H1 (cell line): ENCODE results near the gene SUGP1. TPM values are rescaled to one million over a fixed set of nuclear protein-coding genes. Genes with fewer than 3 reads are reported as not detected.

Experiments
- CTCF ChIA-PET: fragments of 300-600 bp; sonication (Branson Sonifier 250); formaldehyde crosslinking; loops from one replicate; lab custom pipeline; 2021; ENCODE audit not compliant: partially characterized antibody; lab: Charles Lee
- POLR2A ChIA-PET: fragments of 300-600 bp; sonication (Branson Sonifier 250); formaldehyde crosslinking; loops from one replicate; lab custom pipeline; 2021; ENCODE audit warnings: inconsistent platforms; ENCODE audit not compliant: partially characterized antibody; lab: Charles Lee
- DNase-seq, 2 experiments: peaks; one replicate each; pipeline versions ENCODE4 v3.0.0 to v3.0.0-alpha.2; 2010 to 2022; ENCODE audit warnings: low spot score in 2 of 2, low read depth in 1 of 2, mixed read lengths in 1 of 2
- FAIRE-seq: peaks from 2 replicates; lab custom pipeline; 2011; peaks lifted over from hg19 to GRCh38; lab: Jason Lieb, UNC
- H2AFZ ChIP-seq: 2 replicates; pipeline ENCODE4 v1.8.1; 2012; ENCODE audit warnings: low read length, inconsistent platforms
- H2AK5ac ChIP-seq: 2 replicates; pipeline ENCODE4 v1.6.1; 2013; ENCODE audit warnings: low read depth, low read length
- H2BK120ac ChIP-seq: replicated peaks from 2 replicates; pipeline ENCODE3; 2013; ENCODE audit warnings: low read depth, low read length, inconsistent platforms
- H2BK12ac ChIP-seq: 2 replicates; pipeline ENCODE4 v1.6.1; 2013; ENCODE audit warnings: low read depth, low read length
- H2BK15ac ChIP-seq: 2 replicates; pipeline ENCODE4 v1.6.1; 2013; ENCODE audit warnings: low read length
- H2BK20ac ChIP-seq: 2 replicates; pipeline ENCODE4 v1.6.1; 2013; ENCODE audit warnings: low read length
- H2BK5ac ChIP-seq: 2 replicates; pipeline ENCODE4 v1.6.1; 2013; ENCODE audit warnings: low read depth, low read length
- H3K14ac ChIP-seq: 2 replicates; pipeline ENCODE4 v1.6.1; 2013; ENCODE audit warnings: inconsistent platforms; ENCODE audit not compliant: insufficient read length
- H3K18ac ChIP-seq: 2 replicates; pipeline ENCODE4 v1.6.1; 2013; ENCODE audit warnings: low read length; ENCODE audit errors: extremely low read depth
- H3K23ac ChIP-seq: 2 replicates; pipeline ENCODE4 v1.6.1; 2013; ENCODE audit warnings: inconsistent platforms; ENCODE audit not compliant: insufficient read length
- H3K23me2 ChIP-seq: 2 replicates; pipeline ENCODE4 v1.6.1; 2013; ENCODE audit warnings: low read depth, low read length
- H3K27ac ChIP-seq: 2 replicates; pipeline ENCODE4 v1.6.1; 2011; ENCODE audit warnings: low read depth, low read length, inconsistent platforms
- H3K27me3 ChIP-seq, 4 experiments: replicated peaks in 1 of 4; 1 replicate in 1 of 4; 2 replicates in 3 of 4; pipeline versions ENCODE4 v1.6.1 to v1.8.1; 2011 to 2013; ENCODE audit warnings: low read length in 3 of 4, mild to moderate bottlenecking in 3 of 4, inconsistent platforms in 2 of 4, mixed read lengths in 2 of 4, moderate library complexity in 1 of 4; ENCODE audit not compliant: control insufficient read depth in 3 of 4, insufficient read depth in 3 of 4; ENCODE audit errors: extremely low read depth in 1 of 4
- H3K36me3 ChIP-seq, 4 experiments: 2 replicates each; pipeline versions ENCODE4 v1.6.1 to v1.8.1; 2011 to 2013; ENCODE audit warnings: mild to moderate bottlenecking in 4 of 4, low read length in 3 of 4, moderate library complexity in 2 of 4, control low read depth in 1 of 4, inconsistent platforms in 1 of 4; ENCODE audit not compliant: insufficient read depth in 4 of 4, control insufficient read depth in 2 of 4
- H3K4ac ChIP-seq: replicated peaks from 2 replicates; pipeline ENCODE3; 2013; ENCODE audit warnings: low read length, low read depth, mixed read lengths, inconsistent platforms; ENCODE audit not compliant: insufficient read length
- H3K4me1 ChIP-seq, 4 experiments: replicated peaks in 1 of 4; 1 replicate in 1 of 4; 2 replicates in 3 of 4; pipeline versions ENCODE4 v1.6.1 to v1.8.1; 2011 to 2013; ENCODE audit warnings: low read length in 3 of 4, inconsistent platforms in 2 of 4, mixed read lengths in 1 of 4; ENCODE audit not compliant: insufficient read depth in 4 of 4, control insufficient read depth in 3 of 4
- H3K4me2 ChIP-seq, 2 experiments: 2 replicates each; pipeline versions ENCODE4 v1.6.1 to v1.8.1; 2011 to 2013; ENCODE audit warnings: low read depth in 2 of 2, low read length in 2 of 2, control low read depth in 1 of 2, inconsistent platforms in 1 of 2, mild to moderate bottlenecking in 1 of 2; ENCODE audit not compliant: insufficient read depth in 1 of 2
- H3K4me3 ChIP-seq, 4 experiments: fragments of 200-600, 300-600 bp in 1 of 4; sonication (generic), shearing (Covaris generic), sonication (Bioruptor Twin) in 1 of 4; 2 replicates each; pipeline versions ENCODE4 v1.5.1 to v1.8.1; 2011 to 2016; ENCODE audit warnings: low read length in 4 of 4, low read depth in 3 of 4, control low read depth in 2 of 4, inconsistent platforms in 2 of 4, mild to moderate bottlenecking in 2 of 4, mixed read lengths in 1 of 4, moderate library complexity in 1 of 4; ENCODE audit not compliant: insufficient read depth in 2 of 4; ENCODE audit errors: extremely low read depth in 1 of 4
- H3K56ac ChIP-seq: replicated peaks from 2 replicates; pipeline ENCODE3; 2013; ENCODE audit warnings: low read depth, mild to moderate bottlenecking, mixed read lengths, low read length, inconsistent platforms; ENCODE audit not compliant: insufficient read length
- H3K79me1 ChIP-seq: 2 replicates; pipeline ENCODE4 v1.6.1; 2013; ENCODE audit warnings: low read depth, low read length, control low read depth
- H3K79me2 ChIP-seq, 2 experiments: 2 replicates each; pipeline versions ENCODE4 v1.6.1 to v1.8.1; 2012 to 2013; ENCODE audit warnings: low read length in 2 of 2, mild to moderate bottlenecking in 2 of 2, inconsistent platforms in 1 of 2; ENCODE audit not compliant: insufficient read depth in 2 of 2, control insufficient read depth in 1 of 2
- H3K9ac ChIP-seq, 4 experiments: replicated peaks in 1 of 4; 1 replicate in 1 of 4; 2 replicates in 3 of 4; pipeline versions ENCODE4 v1.6.1 to v1.8.1; 2011 to 2013; ENCODE audit warnings: low read depth in 3 of 4, low read length in 3 of 4, control low read depth in 2 of 4, mild to moderate bottlenecking in 2 of 4, moderate library complexity in 2 of 4, inconsistent platforms in 1 of 4; ENCODE audit errors: extremely low read depth in 1 of 4
- H3K9me3 ChIP-seq, 2 experiments: 2 replicates each; pipeline versions ENCODE4 v1.6.1 to v1.8.1; 2012 to 2013; ENCODE audit warnings: mild to moderate bottlenecking in 2 of 2, moderate library complexity in 2 of 2, control low read depth in 1 of 2, inconsistent platforms in 1 of 2, low read depth in 1 of 2, low read length in 1 of 2, mixed read lengths in 1 of 2; ENCODE audit not compliant: insufficient read depth in 2 of 2
- H4K20me1 ChIP-seq, 2 experiments: replicated peaks in 1 of 2; 2 replicates each; pipeline versions ENCODE3 to v1.8.1; 2011 to 2013; ENCODE audit warnings: inconsistent platforms in 2 of 2, low read length in 2 of 2, mild to moderate bottlenecking in 1 of 2; ENCODE audit not compliant: insufficient read depth in 2 of 2, control insufficient read depth in 1 of 2
- H4K5ac ChIP-seq: 2 replicates; pipeline ENCODE4 v1.6.1; 2013; ENCODE audit warnings: low read length, low read depth, mixed read lengths, inconsistent platforms; ENCODE audit not compliant: insufficient read length
- H4K8ac ChIP-seq: 2 replicates; pipeline ENCODE4 v1.8.0; 2013; ENCODE audit warnings: mild to moderate bottlenecking, moderate library complexity, low read length, inconsistent platforms; ENCODE audit not compliant: insufficient read depth; ENCODE audit errors: extremely low read depth
- H4K91ac ChIP-seq: replicated peaks from 2 replicates; pipeline ENCODE3; 2013; ENCODE audit warnings: low read length, mixed read lengths, inconsistent platforms; ENCODE audit not compliant: insufficient read length
- CTBP2 ChIP-seq: IDR thresholded peaks from 2 replicates; pipeline ENCODE4 v1.7.0; 2011; ENCODE audit warnings: borderline replicate concordance, mild to moderate bottlenecking, moderate library complexity, mixed read lengths, low read length; ENCODE audit not compliant: insufficient read depth, insufficient read length
- E2F6 ChIP-seq: IDR thresholded peaks from 2 replicates; pipeline ENCODE4 v1.6.1; 2012; ENCODE audit warnings: inconsistent platforms
- EP300 ChIP-seq, 2 experiments: IDR thresholded peaks; 1 replicate in 1 of 2; 2 replicates in 1 of 2; pipeline ENCODE4 v1.6.1; 2011 to 2012; ENCODE audit warnings: low read depth in 2 of 2, low read length in 2 of 2, mild to moderate bottlenecking in 2 of 2, borderline replicate concordance in 1 of 2, inconsistent platforms in 1 of 2, moderate library complexity in 1 of 2
- WGBS, 2 experiments: shearing (Covaris generic) in 1 of 2; methylation state at CpG; one replicate each; pipeline versions ENCODE4 v1.1.6 to v1.1.7; 2013 to 2015; ENCODE audit warnings: low lambda C conversion rate in 2 of 2, mixed read lengths in 2 of 2, inconsistent platforms in 1 of 2, low coverage in 1 of 2, missing lambda C conversion rate in 1 of 2; ENCODE audit not compliant: insufficient replicate concordance in 2 of 2, insufficient coverage in 1 of 2, insufficient read length in 1 of 2; ENCODE audit errors: extremely low coverage in 1 of 2, missing lambda C conversion rate in 1 of 2; 5-methylcytosine and 5-hydroxymethylcytosine counted together
- polyA plus RNA-seq, 7 experiments: library from polyadenylated mRNA; depleted of rRNA in 3 of 7; stranded (reverse) in 5 of 7; unstranded in 2 of 7; fragments of >200 nt in 5 of 7; fragments of 200-250 nt in 2 of 7; gene quantifications; 1 replicate in 5 of 7; 2 replicates in 1 of 7; 4 replicates in 1 of 7; pipeline versions ENCODE4 v1.2.1 to v1.2.3, GENCODE V29; 2011 to 2013; ENCODE audit warnings: missing spikeins in 2 of 7, mixed read lengths in 2 of 7
- total RNA-seq: library from RNA; stranded (reverse); fragmentation: NEBNext Ultra II Directional; extraction: Animal tissue kit (Norgen Biotek cat#: 25700); gene quantifications from 2 replicates; pipeline ENCODE4 v1.2.1, GENCODE V29; 2021

Gene SUGP1
- total and polyA plus RNA-seq, 2 of the 8 experiments (the other 6 are each of a cell fraction or from before 2014, with no cell fraction given), result 38.5 to 65.2 TPM

GRCh38 chr19:19278315-19278714, 42.0 kb downstream of the SUGP1 start:
- no peaks in the 10 kb centered on the region; the same call in 1 of the 2 replicates for H3K79me1 ChIP-seq
- peaks cover 8 to 39% (median 24%) of the 10 kb centered on the region in 4 experiments for H3K36me3 ChIP-seq
- no peak overlapping the region for H4K91ac ChIP-seq
- H2AFZ ChIP-seq, result no peak overlapping the region
- no peak overlapping the region for H3K4me3 ChIP-seq
- H3K23me2 ChIP-seq, result no peaks in the 10 kb centered on the region; the same call in 1 of the 2 replicates
- peaks cover 5 to 21% of the 10 kb centered on the region in 2 experiments for H4K20me1 ChIP-seq
- no peak overlapping the region for H3K56ac ChIP-seq
- no peaks in the 10 kb centered on the region for H3K27me3 ChIP-seq
- H3K79me2 ChIP-seq, result no peaks in the 10 kb centered on the region
- H3K4ac ChIP-seq, result no peak overlapping the region
- H2BK15ac ChIP-seq, result no peak overlapping the region
- no peak overlapping the region for H3K9ac ChIP-seq
- H2BK5ac ChIP-seq, result no peak overlapping the region
- H3K14ac ChIP-seq, result no peak overlapping the region
- no peak overlapping the region for H3K23ac ChIP-seq
- H3K4me1 ChIP-seq, result peaks cover 0 to 3% (median 2%) of the 10 kb centered on the region in 4 experiments; a peak in 2 of 7 replicates
- TF ChIP-seq CTBP2, result no peak
- no peak for TF ChIP-seq E2F6
- no peak for TF ChIP-seq EP300 (IDR thresholded peaks at IDR 0.05; ENCODE audit: borderline replicate concordance in 1 of 2, low read depth in 2 of 2, low read length in 2 of 2)
- H2BK20ac ChIP-seq, result no peak overlapping the region
- DNase-seq (no peak), FAIRE-seq (no peak)
- H3K27ac ChIP-seq, result no peak overlapping the region
- no peaks in the 10 kb centered on the region for H3K9me3 ChIP-seq
- ChIA-PET POLR2A (interaction anchor here (0.5 to 2.6 kb wide), 4 partner anchors 8 to 454 kb away, joined by 3 to 11 read pairs (median 4); no protein-coding TSS in a partner anchor), CTCF (interaction anchor here (0.9 to 2.0 kb wide), 3 partner anchors 9 to 27 kb away, joined by 3 to 5 read pairs (median 4); no protein-coding TSS in a partner anchor)
- no peak overlapping the region for H4K5ac ChIP-seq
- H2AK5ac ChIP-seq, result no peak overlapping the region
- no peak overlapping the region for H3K18ac ChIP-seq
- H3K4me2 ChIP-seq, result no peak overlapping the region
- H2BK120ac ChIP-seq, result no peak overlapping the region
- WGBS, 2 experiments, result 88% methylated on average over 7 of the region's 7 CpGs; no CpG with 5 or more reads in 1 of the 2 experiments
- no peak overlapping the region for H4K8ac ChIP-seq
- H2BK12ac ChIP-seq, result no peak overlapping the region
